ENCODE data around the gene CCNJL.

DNA sequence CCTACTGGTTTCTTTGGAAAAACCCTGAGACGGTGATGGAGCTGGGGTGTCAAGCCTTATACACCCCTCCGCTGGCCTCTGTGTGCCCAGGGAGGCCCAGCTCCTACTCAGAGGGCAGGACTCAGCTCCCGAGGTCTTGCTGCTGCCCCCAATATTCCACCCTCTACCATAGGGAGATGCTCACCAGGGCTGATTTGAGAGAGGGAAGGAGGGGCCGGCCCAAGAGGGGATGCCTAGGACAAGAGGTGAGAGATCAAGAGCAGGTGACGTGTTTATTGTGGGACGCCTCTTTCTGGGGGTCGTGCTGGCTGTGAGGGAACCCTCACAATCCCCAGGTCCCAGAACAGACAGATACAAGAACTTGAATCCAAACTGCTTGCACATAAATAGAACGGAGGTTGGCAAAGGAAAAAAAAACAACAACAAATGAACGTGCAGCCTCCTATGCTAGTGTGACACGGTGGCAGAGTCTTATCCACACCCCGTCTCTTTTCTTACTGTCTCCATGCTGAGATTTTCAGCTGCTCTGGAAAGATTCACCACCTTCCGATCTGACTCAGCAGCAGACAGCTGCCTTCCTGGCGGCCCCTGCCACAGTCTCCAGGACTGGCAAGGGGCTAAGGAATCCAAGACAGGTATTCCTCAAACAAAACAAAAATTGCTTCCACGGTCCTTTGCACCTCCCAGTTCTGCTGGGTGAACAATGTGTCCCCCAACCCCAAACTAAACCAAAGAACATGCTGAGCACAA, 60.8 kb downstream of the CCNJL start:
- TF ChIP-seq POLR2A (IDR thresholded peaks at IDR 0.05; ENCODE audit: low read length) = no peak
- TF ChIP-seq GATA1 (IDR thresholded peaks at IDR 0.05; ENCODE audit: low read depth, low read length) = no peak

Data from erythroblast (primary cell).